ENCODE measurements around the gene BID.

Gene BID

DNA sequence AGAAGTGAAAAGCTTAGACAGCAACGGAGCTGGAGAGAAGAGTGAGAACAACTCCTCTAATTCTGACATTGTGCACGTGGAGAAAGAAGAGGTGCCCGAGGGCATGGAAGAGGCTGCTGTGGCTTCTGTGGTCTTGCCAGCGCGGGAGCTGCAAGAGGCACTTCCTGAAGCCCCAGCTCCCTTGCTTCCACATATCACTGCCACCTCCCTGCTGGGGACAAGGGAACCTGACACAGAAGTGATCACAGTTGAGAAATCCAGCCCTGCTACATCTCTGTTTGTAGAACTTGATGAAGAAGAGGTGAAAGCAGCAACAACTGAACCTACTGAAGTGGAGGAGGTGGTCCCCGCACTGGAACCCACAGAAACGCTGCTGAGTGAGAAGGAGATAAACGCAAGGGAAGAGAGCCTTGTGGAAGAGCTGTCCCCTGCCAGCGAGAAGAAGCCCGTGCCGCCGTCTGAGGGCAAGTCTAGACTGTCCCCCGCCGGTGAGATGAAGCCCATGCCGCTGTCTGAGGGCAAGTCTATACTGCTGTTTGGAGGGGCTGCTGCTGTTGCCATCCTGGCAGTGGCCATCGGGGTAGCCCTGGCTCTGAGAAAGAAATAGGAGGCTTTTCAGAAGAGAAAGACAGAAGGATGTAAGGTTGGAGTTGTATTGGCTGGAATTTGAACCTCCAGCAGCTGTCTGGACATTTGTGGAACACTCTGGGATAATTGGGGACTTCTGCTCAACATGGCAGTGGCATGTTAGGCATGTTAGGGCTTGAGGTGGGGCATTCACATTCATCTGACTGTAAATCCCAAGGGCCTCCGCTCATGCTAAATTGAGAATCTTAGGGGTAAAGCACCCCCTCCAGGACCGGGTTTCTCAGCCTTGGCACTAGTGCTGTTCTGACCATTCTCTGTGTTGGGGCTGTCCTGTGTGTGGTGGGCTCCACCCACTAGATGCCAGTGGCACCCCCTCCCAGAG lies 47.1 kb downstream of the BID start:
- TF ChIP-seq, protein P1, sequence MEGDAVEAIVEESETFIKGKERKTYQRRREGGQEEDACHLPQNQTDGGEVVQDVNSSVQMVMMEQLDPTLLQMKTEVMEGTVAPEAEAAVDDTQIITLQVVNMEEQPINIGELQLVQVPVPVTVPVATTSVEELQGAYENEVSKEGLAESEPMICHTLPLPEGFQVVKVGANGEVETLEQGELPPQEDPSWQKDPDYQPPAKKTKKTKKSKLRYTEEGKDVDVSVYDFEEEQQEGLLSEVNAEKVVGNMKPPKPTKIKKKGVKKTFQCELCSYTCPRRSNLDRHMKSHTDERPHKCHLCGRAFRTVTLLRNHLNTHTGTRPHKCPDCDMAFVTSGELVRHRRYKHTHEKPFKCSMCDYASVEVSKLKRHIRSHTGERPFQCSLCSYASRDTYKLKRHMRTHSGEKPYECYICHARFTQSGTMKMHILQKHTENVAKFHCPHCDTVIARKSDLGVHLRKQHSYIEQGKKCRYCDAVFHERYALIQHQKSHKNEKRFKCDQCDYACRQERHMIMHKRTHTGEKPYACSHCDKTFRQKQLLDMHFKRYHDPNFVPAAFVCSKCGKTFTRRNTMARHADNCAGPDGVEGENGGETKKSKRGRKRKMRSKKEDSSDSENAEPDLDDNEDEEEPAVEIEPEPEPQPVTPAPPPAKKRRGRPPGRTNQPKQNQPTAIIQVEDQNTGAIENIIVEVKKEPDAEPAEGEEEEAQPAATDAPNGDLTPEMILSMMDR (IDR thresholded peaks at IDR 0.05): no peak

DNA sequence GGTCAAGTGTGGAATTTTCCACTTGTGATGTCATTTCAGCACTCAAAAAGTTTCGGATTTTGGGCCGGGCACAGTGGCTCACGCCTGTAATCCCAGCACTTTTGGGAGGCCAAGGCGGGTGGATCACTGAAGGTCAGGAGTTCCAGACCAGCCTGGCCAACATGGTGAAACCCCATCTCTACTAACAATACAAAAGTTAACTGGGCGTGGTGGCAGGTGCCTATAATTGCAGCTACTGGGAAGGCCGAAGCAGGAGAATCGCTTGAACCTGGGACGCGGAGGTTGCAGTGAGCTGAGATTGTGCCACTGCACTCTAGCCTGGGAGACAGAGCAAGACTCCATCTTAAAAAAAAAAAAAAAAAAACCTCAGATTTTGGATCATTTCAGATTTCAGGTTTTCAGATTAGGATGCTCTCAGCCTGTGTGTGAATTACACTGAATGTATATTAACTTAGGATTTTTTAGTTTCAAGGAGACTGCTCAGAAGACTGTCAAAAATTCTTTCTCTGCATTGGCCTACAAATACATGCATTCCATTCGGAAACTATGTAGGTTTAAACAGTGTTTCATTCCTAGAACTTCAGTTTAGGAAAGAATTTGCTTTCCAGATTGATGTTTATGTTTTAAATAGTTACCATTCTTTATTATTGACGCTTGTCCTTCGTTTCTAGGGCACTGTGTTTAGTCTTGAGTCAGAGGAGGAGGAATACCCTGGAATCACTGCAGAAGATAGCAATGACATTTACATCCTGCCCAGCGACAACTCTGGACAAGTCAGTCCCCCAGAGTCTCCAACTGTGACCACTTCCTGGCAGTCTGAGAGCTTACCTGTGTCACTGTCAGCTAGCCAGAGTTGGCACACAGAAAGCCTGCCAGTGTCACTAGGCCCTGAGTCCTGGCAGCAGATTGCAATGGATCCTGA lies 48.0 kb downstream of the BID start:
- TF ChIP-seq, protein P1 (IDR thresholded peaks at IDR 0.05): no peak

DNA sequence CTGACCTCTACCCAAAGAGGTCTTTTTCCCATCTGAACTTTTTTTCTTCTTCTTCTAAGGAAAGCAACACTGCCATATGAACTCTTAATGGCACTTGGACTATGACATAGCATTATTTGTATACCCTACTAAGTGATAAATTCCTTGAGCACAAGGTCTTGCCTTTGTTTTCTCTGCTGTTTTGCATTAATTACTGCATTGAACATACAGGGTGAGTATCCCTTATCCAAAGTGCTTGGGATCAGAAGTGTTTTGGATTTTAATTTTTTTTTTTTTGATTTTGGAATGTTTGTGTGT lies 48.8 kb downstream of the BID start:
- TF ChIP-seq, protein P1 (IDR thresholded peaks at IDR 0.05): no peak

DNA sequence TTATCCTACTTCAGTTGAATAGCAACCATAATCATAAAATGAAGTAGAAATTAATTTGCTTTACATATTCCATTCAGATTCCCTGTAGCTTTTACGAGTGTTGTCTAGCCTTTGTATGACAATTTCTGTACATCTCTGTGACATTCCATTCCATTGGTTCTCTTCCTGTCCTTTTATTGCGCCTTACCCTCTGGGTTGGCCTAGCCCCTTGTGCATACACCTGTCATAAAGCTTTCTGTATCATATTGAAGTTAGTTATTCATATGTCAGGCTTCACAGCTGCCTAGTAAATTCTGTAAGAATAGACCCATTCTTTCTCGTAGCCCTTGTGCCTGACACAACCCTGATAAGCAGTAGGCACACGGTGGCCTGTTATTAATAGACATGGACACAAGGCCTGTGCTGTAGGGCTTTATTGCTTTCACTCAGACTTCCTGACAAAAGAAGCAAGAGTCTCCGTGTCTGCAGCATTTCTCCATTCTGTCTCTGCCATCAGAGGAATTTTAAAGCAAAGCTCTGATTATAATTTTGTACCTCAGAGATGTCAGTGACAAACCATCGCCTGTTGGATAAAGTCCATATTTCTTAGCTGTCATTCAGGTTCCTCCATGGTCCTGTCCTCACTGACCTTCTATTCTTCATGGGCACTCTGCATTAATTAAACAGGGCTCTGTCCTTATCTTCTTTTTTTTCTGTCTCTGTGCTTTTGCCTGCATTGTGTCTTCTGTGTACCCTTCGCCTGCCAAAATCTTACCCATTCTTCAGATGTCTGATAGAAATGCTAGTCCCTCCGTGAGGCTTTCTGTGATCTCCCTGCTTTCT lies 49.4 kb downstream of the BID start:
- TF ChIP-seq, protein P1 (IDR thresholded peaks at IDR 0.05): no peak

DNA sequence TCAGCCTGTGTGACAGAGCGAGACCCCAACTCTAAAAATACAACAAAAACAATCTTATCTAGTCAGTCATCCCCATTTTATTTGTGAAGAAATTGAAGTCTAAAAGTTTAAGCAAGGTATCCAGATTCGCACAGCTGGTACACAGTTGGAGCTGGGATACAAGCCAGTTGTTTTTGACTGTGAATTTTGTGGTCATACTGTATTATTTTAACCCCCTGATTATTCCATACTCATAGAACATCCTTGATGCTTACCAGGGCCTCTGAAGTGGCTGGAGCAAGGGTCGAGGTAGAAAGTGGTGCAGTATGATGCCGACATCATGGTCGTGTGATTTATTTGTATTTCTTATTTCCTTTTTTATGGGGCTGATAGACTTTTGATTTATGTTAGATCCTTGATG lies 50.0 kb downstream of the BID start:
- TF ChIP-seq, protein P1 (IDR thresholded peaks at IDR 0.05): no peak

DNA sequence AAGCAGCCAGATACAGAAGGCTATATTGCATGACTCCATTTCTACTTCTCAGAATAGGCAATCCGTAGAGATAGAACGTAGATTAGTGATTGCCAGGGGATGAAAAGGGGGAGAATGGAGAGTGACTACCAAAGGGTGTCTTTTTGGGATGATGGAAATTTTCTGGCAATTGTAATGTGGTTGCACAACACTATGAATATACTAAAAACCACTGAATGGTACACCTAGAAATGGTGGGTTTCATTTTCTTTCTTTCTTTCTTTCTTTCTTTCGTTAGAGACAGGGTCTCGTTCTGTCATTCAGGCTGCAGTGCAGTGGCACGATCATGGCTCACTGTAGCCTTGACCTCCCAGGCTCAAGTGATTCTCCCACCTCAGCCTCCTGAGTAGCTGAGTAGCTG lies 54.4 kb downstream of the BID start:
- TF ChIP-seq, protein P1 (IDR thresholded peaks at IDR 0.05): no peak

DNA sequence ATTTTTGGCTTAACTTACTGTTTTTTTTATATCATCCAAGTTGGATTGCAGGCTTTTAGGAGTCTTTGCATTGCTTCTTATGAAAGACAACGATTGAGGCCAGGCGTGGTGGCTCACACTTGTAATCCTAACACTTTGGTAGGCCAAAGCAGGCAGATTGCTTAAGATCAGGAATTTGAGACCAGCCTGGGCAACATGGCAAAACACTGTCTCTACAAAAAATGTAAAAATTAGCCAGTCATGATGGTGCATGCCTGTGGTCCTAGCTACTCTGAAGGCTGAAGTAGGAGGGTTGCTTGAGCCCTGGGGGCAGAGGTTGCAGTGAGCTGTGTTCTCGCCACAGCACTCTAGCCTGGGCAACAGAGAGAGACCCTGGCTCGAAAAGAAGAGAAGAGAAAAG lies 56.6 kb downstream of the BID start:
- TF ChIP-seq, protein P1 (IDR thresholded peaks at IDR 0.05): no peak
